HG02943 (cell line): ENCODE measurements around the gene MYRIP.
"Not testable (repeated sequence)": the region's sequence is repeated elsewhere in the genome, so short reads cannot be mapped to it uniquely, and the experiment has no call there.

Source experiments
- ATAC-seq: cut with Tn5 transposase; IDR thresholded peaks from one replicate; pipeline ENCODE4 v1.9.1; 2021; ENCODE audit warnings: mild to moderate bottlenecking, low read depth, moderate library complexity; ENCODE audit not compliant: unreplicated experiment

The MYRIP gene

GRCh38 chr3:39809181-39809994, at the start of gene MYRIP:
Gene MYRIP (plus strand): TSS chr3:39809609. CDS start chr3:39900817, 91,208 bp downstream.
- no peak for ATAC-seq

- ATAC-seq, result no peak
These were observed 49.1 kb upstream of the MYRIP start for GRCh38 chr3:39760325-39760724.

GRCh38 chr3:39762537-39763070, 46.8 kb upstream of the MYRIP start:
- no peak for ATAC-seq

- no peak for ATAC-seq
These were observed 46.0 kb upstream of the MYRIP start for GRCh38 chr3:39763390-39763789.

GRCh38 chr3:39765575-39765974, 43.8 kb upstream of the MYRIP start:
- no peak for ATAC-seq

- no peak for ATAC-seq
These were observed 43.0 kb upstream of the MYRIP start for GRCh38 chr3:39766433-39766832.

- ATAC-seq, result not testable (repeated sequence)
These were observed 42.5 kb upstream of the MYRIP start for GRCh38 chr3:39766909-39767308.

- not testable (repeated sequence) for ATAC-seq
These were observed 31.2 kb upstream of the MYRIP start for GRCh38 chr3:39778168-39778567.

GRCh38 chr3:39779511-39780230, 29.7 kb upstream of the MYRIP start:
- ATAC-seq, result no peak

- ATAC-seq, result no peak
These were observed 29.1 kb upstream of the MYRIP start for GRCh38 chr3:39780352-39780751.

- no peak for ATAC-seq
These were observed 28.4 kb upstream of the MYRIP start for GRCh38 chr3:39781025-39781424.

- ATAC-seq, result no peak
These were observed 27.8 kb upstream of the MYRIP start for GRCh38 chr3:39781632-39782031.

GRCh38 chr3:39783680-39784079, 25.7 kb upstream of the MYRIP start:
- ATAC-seq, result no peak

GRCh38 chr3:39784922-39785321, 24.5 kb upstream of the MYRIP start:
- ATAC-seq, result no peak

- no peak for ATAC-seq
These were observed 21.1 kb upstream of the MYRIP start for GRCh38 chr3:39788128-39788883.

GRCh38 chr3:39791603-39792002, 17.8 kb upstream of the MYRIP start:
- no peak for ATAC-seq

GRCh38 chr3:39794880-39795279, 14.5 kb upstream of the MYRIP start:
- ATAC-seq, result no peak

GRCh38 chr3:39801216-39801615, 8.2 kb upstream of the MYRIP start:
- no peak for ATAC-seq

GRCh38 chr3:39802486-39802885, 6.9 kb upstream of the MYRIP start:
- not testable (repeated sequence) for ATAC-seq

GRCh38 chr3:39803956-39804355, 5.5 kb upstream of the MYRIP start:
- no peak for ATAC-seq

- ATAC-seq, result no peak
These were observed 4.5 kb upstream of the MYRIP start for GRCh38 chr3:39804951-39805350.
